Ishikawa (cell line): ENCODE results near the gene LMAN1L.

Experiments used
- CEBPB ChIP-seq: IDR thresholded peaks from 2 replicates; pipeline ENCODE4 v1.6.1; 2012
- CREB1 ChIP-seq: IDR thresholded peaks from 2 replicates; pipeline ENCODE4 v1.6.1; 2012; ENCODE audit warnings: low read depth
- EGR1 ChIP-seq: IDR thresholded peaks from 2 replicates; pipeline ENCODE4 v1.6.1; 2012
- EP300 ChIP-seq: IDR thresholded peaks from 2 replicates; pipeline ENCODE4 v1.6.1; 2012; ENCODE audit warnings: borderline replicate concordance
- MAX ChIP-seq: IDR thresholded peaks from 2 replicates; pipeline ENCODE4 v1.6.1; 2012
- NFIC ChIP-seq: IDR thresholded peaks from 2 replicates; pipeline ENCODE4 v1.6.1; 2012
- REST ChIP-seq: IDR thresholded peaks from 2 replicates; pipeline ENCODE4 v1.6.1; 2012; ENCODE audit warnings: low read depth, mild to moderate bottlenecking
- TAF1 ChIP-seq: IDR thresholded peaks from 2 replicates; pipeline ENCODE4 v1.6.1; 2012; ENCODE audit warnings: low read depth, mild to moderate bottlenecking
- TCF12 ChIP-seq: IDR thresholded peaks from 2 replicates; pipeline ENCODE4 v1.6.1; 2012; ENCODE audit warnings: low read depth
- TEAD4 ChIP-seq: IDR thresholded peaks from 2 replicates; pipeline ENCODE4 v1.6.1; 2012
- YY1 ChIP-seq: IDR thresholded peaks from 2 replicates; pipeline ENCODE4 v1.6.1; 2012; ENCODE audit warnings: low read depth

DNA sequence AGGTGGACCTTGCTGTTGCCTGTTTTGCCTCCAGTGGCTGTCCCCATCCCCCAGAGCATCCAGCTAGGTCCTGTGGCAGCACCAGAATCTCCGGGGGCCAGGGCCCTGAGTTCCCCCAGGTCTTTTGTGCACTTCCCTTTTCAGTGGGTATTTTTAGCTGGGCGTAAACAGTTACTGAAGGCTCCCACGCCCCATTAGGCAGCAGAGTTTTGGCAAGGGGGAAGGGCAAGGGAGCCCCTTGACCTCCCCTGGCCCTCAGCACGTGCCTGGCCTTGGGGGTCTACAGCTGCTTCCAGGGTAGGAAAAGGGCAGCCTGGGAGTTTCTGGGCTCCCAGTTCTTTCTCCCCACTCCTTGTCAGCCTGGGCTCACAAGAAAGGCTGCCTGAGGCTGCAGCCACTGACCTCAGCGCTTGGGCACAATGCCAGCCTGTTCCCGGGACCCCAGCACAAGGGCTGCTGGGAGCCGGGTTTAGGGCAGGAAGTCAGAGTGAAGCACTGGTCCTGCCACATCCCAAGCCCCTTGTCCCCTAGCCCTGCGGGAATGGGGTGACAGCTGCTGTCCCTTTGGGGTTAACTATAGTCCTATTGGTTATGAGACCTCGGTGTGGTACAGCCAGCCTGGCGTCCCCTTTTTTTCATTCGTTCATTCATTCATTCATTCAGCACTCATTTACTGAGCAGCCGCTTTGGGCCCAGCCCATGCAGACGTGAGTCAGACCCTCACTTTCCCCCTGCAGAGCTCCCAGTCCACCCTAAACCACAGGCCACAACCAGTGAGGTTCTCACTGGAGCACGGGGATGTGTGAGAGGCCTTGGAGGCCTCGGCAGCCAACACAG lies 22.3 kb upstream of the LMAN1L start:
- TF ChIP-seq TEAD4 (no peak), CREB1 (no peak), EGR1 (no peak), REST (no peak), EP300 (no peak), YY1 (no peak), CEBPB (no peak), NFIC (peak; percentile 40; the same call in 1 of the 2 replicates), TAF1 (no peak), MAX (no peak), TCF12 (no peak)
